Left ventricle myocardium inferior (tissue), 1 donor: Measurements from ENCODE around the gene KANTR. TPM values are rescaled to one million over a fixed set of nuclear protein-coding genes. Genes with fewer than 3 reads are reported as not detected.

Experiments
- DNase-seq: peaks from one replicate; pipeline ENCODE4 v3.0.0-alpha.2; 2020
- H3K27ac ChIP-seq: fragments of 200-600 bp; replicated peaks from 2 replicates; pipeline ENCODE4 v1.8.0; 2021
- H3K27me3 ChIP-seq: fragments of 200-600 bp; 2 replicates; pipeline ENCODE4 v1.8.0; 2021; ENCODE audit warnings: low read depth
- H3K36me3 ChIP-seq: fragments of 200-600 bp; 2 replicates; pipeline ENCODE4 v1.8.0; 2021
- H3K4me1 ChIP-seq: fragments of 200-600 bp; 2 replicates; pipeline ENCODE4 v1.8.0; 2021
- H3K4me3 ChIP-seq: fragments of 200-600 bp; 2 replicates; pipeline ENCODE4 v1.8.0; 2021; ENCODE audit warnings: mild to moderate bottlenecking, moderate library complexity
- H3K9me3 ChIP-seq: fragments of 200-600 bp; replicated peaks from 2 replicates; pipeline ENCODE4 v1.8.0; 2021
- intact Hi-C: fragments of 100-400 bp; cut with micrococcal nuclease; formaldehyde crosslinking; loops from one replicate; pipeline ENCODE4 v1.11.0; 2022
- total RNA-seq: library from RNA; stranded (reverse); fragmentation: NEBNext Ultra II Directional; extraction: Animal tissue kit (Norgen Biotek cat#: 25700); gene quantifications from one replicate; pipeline ENCODE4 v1.2.1, GENCODE V29; 2021
- TF ChIP-seq, protein P1 (sequence below): fragments of 200-600 bp; IDR thresholded peaks from 2 replicates; pipeline ENCODE4 v1.8.0; 2021; ENCODE audit warnings: antibody characterized with exemption, mild to moderate bottlenecking, borderline replicate concordance
- donor health status: DM: no; HTN: yes; CAD: no; lungs with severe emphysema.

Gene KANTR
- total RNA-seq, 1 donor from 2014 or later: 5.0 TPM

DNA sequence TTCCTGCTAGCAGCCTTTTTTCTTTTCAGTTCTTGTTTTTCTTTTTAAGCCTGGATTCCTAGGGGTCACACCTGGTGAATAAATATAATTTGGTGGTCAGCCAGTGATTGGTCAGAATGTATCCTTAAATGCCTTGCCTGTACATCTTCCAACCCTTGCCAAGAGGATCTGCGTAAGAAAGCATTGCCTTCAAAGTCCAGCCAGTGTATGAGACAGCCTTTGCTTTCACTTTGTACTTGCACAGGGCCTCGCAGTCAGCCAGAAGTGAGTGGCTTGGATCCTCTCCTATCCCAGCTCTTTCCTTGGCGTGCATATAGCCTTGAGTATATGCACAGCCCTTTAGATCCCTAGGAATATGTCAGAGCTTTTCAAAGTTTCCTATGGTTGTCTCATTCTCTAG is 22.2 kb downstream of the KANTR start:
- Histone ChIP-seq H3K27me3 (no peaks in the 10 kb centered on the region), H3K9me3 (no peaks in the 10 kb centered on the region), H3K4me1 (peaks cover 13% of the 10 kb centered on the region), H3K27ac (peak overlapping the region; percentile 50), H3K36me3 (no peaks in the 10 kb centered on the region), H3K4me3 (peak overlapping the region; percentile 30)
- no peak for DNase-seq
- TF ChIP-seq, protein P1, sequence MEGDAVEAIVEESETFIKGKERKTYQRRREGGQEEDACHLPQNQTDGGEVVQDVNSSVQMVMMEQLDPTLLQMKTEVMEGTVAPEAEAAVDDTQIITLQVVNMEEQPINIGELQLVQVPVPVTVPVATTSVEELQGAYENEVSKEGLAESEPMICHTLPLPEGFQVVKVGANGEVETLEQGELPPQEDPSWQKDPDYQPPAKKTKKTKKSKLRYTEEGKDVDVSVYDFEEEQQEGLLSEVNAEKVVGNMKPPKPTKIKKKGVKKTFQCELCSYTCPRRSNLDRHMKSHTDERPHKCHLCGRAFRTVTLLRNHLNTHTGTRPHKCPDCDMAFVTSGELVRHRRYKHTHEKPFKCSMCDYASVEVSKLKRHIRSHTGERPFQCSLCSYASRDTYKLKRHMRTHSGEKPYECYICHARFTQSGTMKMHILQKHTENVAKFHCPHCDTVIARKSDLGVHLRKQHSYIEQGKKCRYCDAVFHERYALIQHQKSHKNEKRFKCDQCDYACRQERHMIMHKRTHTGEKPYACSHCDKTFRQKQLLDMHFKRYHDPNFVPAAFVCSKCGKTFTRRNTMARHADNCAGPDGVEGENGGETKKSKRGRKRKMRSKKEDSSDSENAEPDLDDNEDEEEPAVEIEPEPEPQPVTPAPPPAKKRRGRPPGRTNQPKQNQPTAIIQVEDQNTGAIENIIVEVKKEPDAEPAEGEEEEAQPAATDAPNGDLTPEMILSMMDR: no peak
- intact Hi-C loops: no loop called here

DNA sequence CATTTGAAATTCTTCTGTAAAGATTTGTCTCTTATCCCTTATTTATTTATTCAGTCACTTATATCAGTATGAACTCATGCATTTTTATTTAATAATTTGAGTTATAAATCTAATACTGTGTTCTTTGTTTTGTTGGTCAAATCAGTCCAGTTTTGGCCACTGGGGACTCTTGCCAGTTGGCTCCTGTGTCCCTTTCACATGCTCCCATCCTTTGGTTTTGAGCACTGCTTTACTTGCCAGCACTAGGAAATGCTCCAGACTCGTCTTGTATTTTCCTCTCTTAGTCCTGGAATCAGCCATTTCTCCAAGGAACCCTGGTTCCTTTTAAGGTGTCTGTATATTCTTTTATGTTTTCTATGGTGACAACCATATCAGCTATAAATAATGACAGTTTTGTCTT is 28.1 kb downstream of the KANTR start:
- Histone ChIP-seq H3K4me3 (no peak overlapping the region), H3K9me3 (no peaks in the 10 kb centered on the region), H3K4me1 (no peaks in the 10 kb centered on the region), H3K27me3 (no peaks in the 10 kb centered on the region), H3K36me3 (no peaks in the 10 kb centered on the region), H3K27ac (peak overlapping the region; percentile 12)
- no peak for DNase-seq
- TF ChIP-seq, protein P1: no peak
- intact Hi-C loops: no loop called here

DNA sequence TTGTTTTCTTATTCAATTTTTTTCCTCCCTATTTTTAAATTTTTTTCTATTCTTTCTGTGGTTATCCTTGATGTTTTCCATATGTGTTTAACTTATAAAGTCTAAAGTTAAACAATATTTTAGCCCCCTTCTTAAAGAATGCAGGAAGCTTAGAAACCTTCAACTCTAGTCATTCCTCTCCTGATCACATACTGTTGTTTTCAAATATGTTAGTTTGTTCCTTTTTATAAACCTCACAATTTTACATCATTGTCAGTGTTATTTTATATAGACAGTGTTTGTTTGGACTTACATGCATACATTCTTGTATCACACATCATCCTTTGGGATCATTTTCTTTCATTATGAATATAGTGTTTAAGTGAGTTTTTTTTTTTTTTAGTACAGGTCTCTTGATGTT is 31.6 kb downstream of the KANTR start:
- TF ChIP-seq, protein P1: no peak
- Histone ChIP-seq H3K36me3 (no peaks in the 10 kb centered on the region), H3K4me3 (no peak overlapping the region), H3K27me3 (no peaks in the 10 kb centered on the region), H3K27ac (no peak overlapping the region), H3K9me3 (no peaks in the 10 kb centered on the region), H3K4me1 (no peaks in the 10 kb centered on the region)
- DNase-seq: no peak
- intact Hi-C loops: no loop called here

DNA sequence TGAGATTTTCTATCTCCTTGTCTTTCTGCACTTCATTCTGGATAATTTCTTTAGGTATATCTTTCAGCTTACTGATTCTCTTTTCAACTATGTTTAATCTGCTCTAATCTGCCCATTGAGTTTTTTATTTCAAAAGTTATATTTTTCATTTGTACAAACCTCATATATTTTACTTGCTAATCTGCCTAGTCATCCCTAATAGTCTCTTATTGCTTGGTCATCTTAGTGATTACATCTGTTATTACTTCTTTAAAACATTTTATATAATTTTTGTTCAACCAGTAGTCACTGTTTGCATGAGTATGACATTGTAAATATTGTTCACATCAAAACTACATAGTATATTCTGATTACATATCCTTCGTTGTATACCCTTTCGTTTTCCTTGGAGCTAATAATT is 32.4 kb downstream of the KANTR start:
- no peak for DNase-seq
- Histone ChIP-seq H3K4me1 (no peaks in the 10 kb centered on the region), H3K27ac (no peak overlapping the region), H3K9me3 (no peaks in the 10 kb centered on the region), H3K4me3 (no peak overlapping the region), H3K27me3 (no peaks in the 10 kb centered on the region), H3K36me3 (no peaks in the 10 kb centered on the region)
- intact Hi-C loops: no loop called here
- TF ChIP-seq, protein P1: no peak

DNA sequence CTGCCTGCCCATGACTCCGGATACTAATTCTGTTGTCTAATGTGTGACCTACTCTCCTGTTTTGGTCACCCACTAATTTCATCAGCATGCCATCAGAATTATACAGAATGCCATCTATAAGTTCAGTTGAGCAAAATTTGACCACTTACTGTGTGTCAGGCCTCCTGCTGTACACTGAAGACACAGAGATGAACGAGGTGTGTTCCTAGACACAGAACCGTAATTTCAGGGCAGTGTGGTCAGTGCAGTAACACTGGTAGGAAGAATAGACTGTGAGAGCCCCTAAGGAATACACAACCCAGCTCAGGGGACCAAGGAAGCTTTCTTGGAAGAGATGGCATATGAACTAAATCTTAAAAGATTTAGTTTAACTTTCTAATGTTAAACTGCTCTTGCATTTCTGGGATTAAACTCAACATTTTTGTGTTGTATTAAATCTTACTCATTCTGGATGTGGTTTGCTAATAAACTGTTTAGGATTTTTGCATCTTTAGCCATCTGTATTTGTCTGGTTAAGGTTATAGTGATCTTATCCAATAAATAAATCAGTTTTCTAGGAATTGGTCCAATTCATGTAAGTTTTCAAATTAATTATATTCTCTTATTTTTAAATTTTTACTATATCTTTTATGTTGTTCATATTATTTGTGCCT is 34.3 kb downstream of the KANTR start:
- DNase-seq: no peak
- TF ChIP-seq, protein P1: no peak
- Histone ChIP-seq H3K4me3 (no peak overlapping the region), H3K27me3 (no peaks in the 10 kb centered on the region), H3K36me3 (no peaks in the 10 kb centered on the region), H3K9me3 (no peaks in the 10 kb centered on the region), H3K27ac (no peak overlapping the region), H3K4me1 (no peaks in the 10 kb centered on the region)
- intact Hi-C loops: no loop called here

DNA sequence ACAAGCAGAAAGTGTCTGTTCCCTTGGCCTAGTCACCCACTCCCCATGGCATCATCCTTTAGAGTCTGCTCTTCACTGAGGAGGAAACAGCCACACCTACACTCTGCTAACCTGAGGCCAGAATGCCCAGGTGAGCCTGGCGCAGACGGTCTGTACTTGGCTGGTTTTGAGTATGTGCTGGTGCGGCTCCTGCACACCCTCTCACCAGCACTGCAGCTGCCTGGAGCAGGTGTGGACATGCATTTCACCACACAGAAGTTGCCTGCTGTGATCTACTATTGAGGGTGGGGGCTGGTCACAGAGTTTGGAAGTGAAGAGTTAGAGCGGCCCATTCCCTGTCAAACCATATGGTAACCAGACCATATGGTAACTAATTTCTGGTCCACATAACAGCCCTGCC is 39.5 kb downstream of the KANTR start:
- Histone ChIP-seq H3K27ac (no peak overlapping the region), H3K4me3 (no peak overlapping the region), H3K27me3 (no peaks in the 10 kb centered on the region), H3K36me3 (no peaks in the 10 kb centered on the region), H3K9me3 (no peaks in the 10 kb centered on the region), H3K4me1 (no peaks in the 10 kb centered on the region)
- TF ChIP-seq, protein P1: no peak
- no peak for DNase-seq
- intact Hi-C loops: no loop called here
